DOHH2 (cell line): ENCODE measurements around the gene RNASET2.

Experiments used
- H3F3A ChIP-seq: fragments of 200-600 bp; sonication (generic), shearing (Covaris generic); 2 replicates; pipeline ENCODE4 v1.6.0; 2016; ENCODE audit warnings: antibody characterized with exemption, mild to moderate bottlenecking; ENCODE audit not compliant: control insufficient read depth, insufficient read depth
- H3K27ac ChIP-seq: fragments of 200-600 bp; sonication (generic); 2 replicates; pipeline ENCODE4 v1.5.1; 2014; ENCODE audit warnings: low read depth, mild to moderate bottlenecking, low read length, moderate library complexity
- H3K27me3 ChIP-seq: fragments of 200-600 bp; sonication (generic); 2 replicates; pipeline ENCODE4 v1.6.1; 2014; ENCODE audit warnings: mild to moderate bottlenecking, low read length, mixed read lengths; ENCODE audit not compliant: control insufficient read depth
- H3K36me3 ChIP-seq: fragments of 200-600 bp; sonication (generic); 2 replicates; pipeline ENCODE4 v1.6.1; 2014; ENCODE audit warnings: mild to moderate bottlenecking, low read length, moderate library complexity, mixed read lengths; ENCODE audit not compliant: control insufficient read depth
- H3K4me1 ChIP-seq: fragments of 200-600 bp; sonication (generic); 2 replicates; pipeline ENCODE4 v1.6.1; 2014; ENCODE audit warnings: mild to moderate bottlenecking, low read length, mixed read lengths; ENCODE audit not compliant: control insufficient read depth
- H3K4me2 ChIP-seq: fragments of 200-600 bp; sonication (generic); 2 replicates; pipeline ENCODE4 v1.6.0; 2014; ENCODE audit warnings: mild to moderate bottlenecking, low read length, moderate library complexity
- H3K4me3 ChIP-seq: fragments of 200-600 bp; sonication (generic); 2 replicates; pipeline ENCODE4 v1.5.1; 2014; ENCODE audit warnings: mild to moderate bottlenecking, low read length, mixed read lengths
- H3K79me2 ChIP-seq: fragments of 200-600 bp; sonication (generic); 2 replicates; pipeline ENCODE4 v1.6.1; 2014; ENCODE audit warnings: mild to moderate bottlenecking, low read length, mixed read lengths; ENCODE audit not compliant: control insufficient read depth
- H3K9me2 ChIP-seq: fragments of 200-600 bp; sonication (generic); replicated peaks from 2 replicates; pipeline ENCODE4 v1.6.1; 2014; ENCODE audit warnings: mild to moderate bottlenecking, low read length, mixed read lengths; ENCODE audit not compliant: control insufficient read depth
- H3K9me3 ChIP-seq: fragments of 200-600 bp; sonication (generic); 2 replicates; pipeline ENCODE4 v1.6.1; 2014; ENCODE audit warnings: antibody characterized with exemption, low read length, mixed read lengths; ENCODE audit not compliant: control insufficient read depth, insufficient read depth
- H4K20me1 ChIP-seq: fragments of 200-600 bp; sonication (generic); 2 replicates; pipeline ENCODE4 v1.6.0; 2014; ENCODE audit warnings: low read depth, mild to moderate bottlenecking, antibody characterized with exemption, low read length, moderate library complexity; ENCODE audit not compliant: control insufficient read depth, insufficient read depth
- EZH2phosphoT487 ChIP-seq: fragments of 200-600 bp; sonication (generic); IDR thresholded peaks from 2 replicates; pipeline ENCODE4 v1.6.1; 2017; ENCODE audit warnings: borderline replicate concordance, mild to moderate bottlenecking, antibody characterized with exemption, low read length, moderate library complexity, mixed read lengths
- TF ChIP-seq, protein P1 (sequence below): fragments of 200-600 bp; sonication (generic); IDR thresholded peaks from one replicate; pipeline ENCODE4 v1.5.1; 2014; ENCODE audit warnings: antibody characterized with exemption, mild to moderate bottlenecking, low read depth, low read length; ENCODE audit not compliant: poor library complexity, severe bottlenecking

Gene RNASET2

GRCh38 chr6:166930354-166930891 is 25.9 kb downstream of the RNASET2 start:
- H4K20me1 ChIP-seq, result 0 out of 2 replicates have a peak, but pooled peaks cover 4% of the 10 kb centered on the region
- TF ChIP-seq EZH2phosphoT487, result no peak
- TF ChIP-seq, protein P1, sequence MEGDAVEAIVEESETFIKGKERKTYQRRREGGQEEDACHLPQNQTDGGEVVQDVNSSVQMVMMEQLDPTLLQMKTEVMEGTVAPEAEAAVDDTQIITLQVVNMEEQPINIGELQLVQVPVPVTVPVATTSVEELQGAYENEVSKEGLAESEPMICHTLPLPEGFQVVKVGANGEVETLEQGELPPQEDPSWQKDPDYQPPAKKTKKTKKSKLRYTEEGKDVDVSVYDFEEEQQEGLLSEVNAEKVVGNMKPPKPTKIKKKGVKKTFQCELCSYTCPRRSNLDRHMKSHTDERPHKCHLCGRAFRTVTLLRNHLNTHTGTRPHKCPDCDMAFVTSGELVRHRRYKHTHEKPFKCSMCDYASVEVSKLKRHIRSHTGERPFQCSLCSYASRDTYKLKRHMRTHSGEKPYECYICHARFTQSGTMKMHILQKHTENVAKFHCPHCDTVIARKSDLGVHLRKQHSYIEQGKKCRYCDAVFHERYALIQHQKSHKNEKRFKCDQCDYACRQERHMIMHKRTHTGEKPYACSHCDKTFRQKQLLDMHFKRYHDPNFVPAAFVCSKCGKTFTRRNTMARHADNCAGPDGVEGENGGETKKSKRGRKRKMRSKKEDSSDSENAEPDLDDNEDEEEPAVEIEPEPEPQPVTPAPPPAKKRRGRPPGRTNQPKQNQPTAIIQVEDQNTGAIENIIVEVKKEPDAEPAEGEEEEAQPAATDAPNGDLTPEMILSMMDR, result no peak
- H3K27me3 ChIP-seq, result no peaks in the 10 kb centered on the region
- no peaks in the 10 kb centered on the region for H3K9me2 ChIP-seq
- no peak overlapping the region for H3K27ac ChIP-seq
- H3K4me3 ChIP-seq, result no peak overlapping the region
- peaks cover 56% of the 10 kb centered on the region for H3K36me3 ChIP-seq
- H3K79me2 ChIP-seq, result no peaks in the 10 kb centered on the region
- peaks cover 16% of the 10 kb centered on the region for H3K4me1 ChIP-seq
- H3K4me2 ChIP-seq, result peak overlapping the region; percentile 32; the same call in 1 of the 2 replicates
- no peaks in the 10 kb centered on the region for H3K9me3 ChIP-seq
- no peaks in the 10 kb centered on the region for H3F3A ChIP-seq

GRCh38 chr6:166929542-166930189 is 26.7 kb downstream of the RNASET2 start:
- Histone ChIP-seq H3K4me1 (peaks cover 16% of the 10 kb centered on the region), H3K9me3 (no peaks in the 10 kb centered on the region), H3F3A (no peaks in the 10 kb centered on the region), H3K9me2 (no peaks in the 10 kb centered on the region), H3K4me3 (no peak overlapping the region), H3K36me3 (peaks cover 53% of the 10 kb centered on the region), H3K4me2 (peak overlapping the region; percentile 32), H4K20me1 (0 out of 2 replicates have a peak, but pooled peaks cover 4% of the 10 kb centered on the region), H3K79me2 (no peaks in the 10 kb centered on the region), H3K27me3 (no peaks in the 10 kb centered on the region), H3K27ac (no peak overlapping the region; the same call in 1 of the 2 replicates)
- TF ChIP-seq EZH2phosphoT487, result no peak
- TF ChIP-seq, protein P1, result no peak

GRCh38 chr6:166928644-166929541 is 27.5 kb downstream of the RNASET2 start:
- Histone ChIP-seq H3K27ac (no peak overlapping the region), H3K4me1 (peaks cover 16% of the 10 kb centered on the region), H4K20me1 (0 out of 2 replicates have a peak, but pooled peaks cover 4% of the 10 kb centered on the region), H3F3A (no peaks in the 10 kb centered on the region), H3K9me3 (no peaks in the 10 kb centered on the region), H3K4me3 (no peak overlapping the region), H3K9me2 (no peaks in the 10 kb centered on the region), H3K27me3 (no peaks in the 10 kb centered on the region), H3K36me3 (peaks cover 48% of the 10 kb centered on the region), H3K4me2 (0 out of 2 replicates have a peak overlapping the region, but pooled peaks have one; percentile 32), H3K79me2 (no peaks in the 10 kb centered on the region)
- TF ChIP-seq, protein P1, result no peak
- TF ChIP-seq EZH2phosphoT487, result no peak
